HEK293T (cell line): ENCODE measurements around the gene PRAC1.

ENCODE experiments used
- BHLHE40 ChIP-seq: fragments of 450-650 bp; IDR thresholded peaks from 2 replicates; pipeline ENCODE4 v1.6.1; 2016; ENCODE audit warnings: mild to moderate bottlenecking, moderate library complexity, borderline replicate concordance
- ELF4 ChIP-seq: fragments of 450-650 bp; IDR thresholded peaks from 2 replicates; pipeline ENCODE4 v1.6.1; 2017; ENCODE audit warnings: antibody characterized with exemption
- FOXA1 ChIP-seq: fragments of 450-650 bp; IDR thresholded peaks from 2 replicates; pipeline ENCODE4 v1.6.1; 2016; ENCODE audit warnings: mild to moderate bottlenecking
- FOXM1 ChIP-seq: fragments of 450-650 bp; IDR thresholded peaks from 2 replicates; pipeline ENCODE4 v1.6.1; 2017; ENCODE audit warnings: mild to moderate bottlenecking, borderline replicate concordance
- HDGF ChIP-seq: fragments of 450-650 bp; IDR thresholded peaks from 2 replicates; pipeline ENCODE4 v1.6.1; 2017; ENCODE audit warnings: antibody characterized with exemption, borderline replicate concordance
- LEF1 ChIP-seq: fragments of 450-650 bp; IDR thresholded peaks from 2 replicates; pipeline ENCODE4 v1.6.1; 2017; ENCODE audit warnings: mild to moderate bottlenecking, borderline replicate concordance
- NFRKB ChIP-seq: fragments of 450-650 bp; IDR thresholded peaks from 2 replicates; pipeline ENCODE4 v1.6.1; 2016; ENCODE audit warnings: mild to moderate bottlenecking, moderate library complexity
- SP1 ChIP-seq: fragments of 450-650 bp; IDR thresholded peaks from 2 replicates; pipeline ENCODE4 v1.6.1; 2017
- TARDBP ChIP-seq: fragments of 450-650 bp; IDR thresholded peaks from 2 replicates; pipeline ENCODE4 v1.6.1; 2016
- ZNF384 ChIP-seq: fragments of 450-650 bp; IDR thresholded peaks from 2 replicates; pipeline ENCODE4 v1.6.1; 2016

DNA sequence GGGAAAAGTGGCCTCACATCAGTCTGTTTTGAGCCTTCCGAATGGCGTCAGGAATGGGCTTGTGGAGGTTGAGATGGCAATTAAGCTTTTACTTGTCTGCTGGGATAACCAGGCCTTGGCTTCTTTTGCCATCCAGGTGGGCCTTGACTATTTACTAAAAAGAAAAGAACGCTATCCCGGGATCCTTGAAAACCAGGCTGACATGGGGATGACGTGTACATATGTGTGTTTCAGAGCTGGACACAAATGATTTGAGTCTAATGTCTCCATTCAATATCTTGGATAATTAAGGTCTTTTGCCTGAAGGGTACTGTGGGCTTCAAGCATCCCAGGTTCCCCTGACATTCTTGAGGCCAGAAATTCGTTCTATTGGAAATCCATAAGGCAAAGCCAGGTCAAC, 38.8 kb upstream of the PRAC1 start:
- no peak for TF ChIP-seq BHLHE40
- TF ChIP-seq LEF1: no peak
- TF ChIP-seq SP1: no peak
- TF ChIP-seq ELF4: no peak
- TF ChIP-seq FOXA1: no peak
- TF ChIP-seq NFRKB: no peak
- no peak for TF ChIP-seq ZNF384
- TF ChIP-seq FOXM1: no peak
- TF ChIP-seq HDGF: no peak
- no peak for TF ChIP-seq TARDBP
